GM10847 (cell line): ENCODE data around the gene NPHP4.

Experiments
- POLR2A ChIP-seq: IDR thresholded peaks from 2 replicates; pipeline ENCODE4 v1.6.1; 2011; ENCODE audit not compliant: insufficient read length; ENCODE audit errors: extremely low read depth

NPHP4 gene

DNA sequence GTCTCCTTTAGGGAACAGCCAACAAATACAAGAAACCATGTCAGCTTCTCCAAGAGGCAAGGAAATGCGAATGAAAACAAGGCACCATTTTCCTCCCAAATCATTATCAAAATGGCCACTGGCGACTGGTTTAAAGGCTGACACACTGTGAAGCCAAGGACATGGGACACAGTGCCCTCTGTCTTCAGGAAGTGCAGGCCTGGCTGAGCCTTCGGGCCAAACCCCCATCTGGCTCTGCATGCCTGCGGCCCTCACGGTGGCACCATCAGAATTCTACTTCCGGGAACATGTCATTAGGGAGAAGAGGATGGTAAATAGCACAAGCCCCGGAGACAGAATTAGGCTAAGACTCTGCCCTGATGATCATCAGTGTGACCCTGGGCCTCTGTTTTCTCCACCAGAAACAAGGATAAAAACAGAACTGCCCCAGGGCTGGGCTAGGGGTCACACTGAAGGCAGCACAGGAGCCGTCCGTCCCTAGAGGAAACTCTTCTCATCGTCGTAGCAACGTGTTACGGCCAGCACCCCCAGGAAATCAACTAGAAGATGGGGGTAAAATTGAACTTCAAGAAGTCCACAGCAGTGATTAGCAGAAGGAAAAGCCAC lies 103.5 kb downstream of the NPHP4 start:
- no peak for TF ChIP-seq POLR2A

DNA sequence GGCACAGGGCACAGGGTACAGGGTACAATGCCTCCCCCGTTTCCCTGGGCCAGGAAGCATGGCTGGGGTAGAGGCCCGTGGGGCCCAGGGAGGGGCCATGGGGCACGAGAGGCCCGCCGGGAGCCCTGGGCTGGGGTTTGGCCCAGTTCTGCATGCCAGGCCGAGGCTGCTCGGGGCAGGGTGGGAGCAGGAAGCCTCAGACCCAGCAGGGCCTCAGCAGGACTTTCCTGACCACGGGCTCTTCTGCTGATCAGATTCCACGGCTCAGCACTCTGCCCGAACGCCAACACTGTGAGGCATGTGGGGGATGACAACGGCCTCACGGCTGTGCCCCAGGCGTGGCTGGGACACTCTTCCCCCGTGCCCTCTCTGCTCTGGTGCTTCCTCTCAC lies 104.3 kb downstream of the NPHP4 start:
- no peak for TF ChIP-seq POLR2A

DNA sequence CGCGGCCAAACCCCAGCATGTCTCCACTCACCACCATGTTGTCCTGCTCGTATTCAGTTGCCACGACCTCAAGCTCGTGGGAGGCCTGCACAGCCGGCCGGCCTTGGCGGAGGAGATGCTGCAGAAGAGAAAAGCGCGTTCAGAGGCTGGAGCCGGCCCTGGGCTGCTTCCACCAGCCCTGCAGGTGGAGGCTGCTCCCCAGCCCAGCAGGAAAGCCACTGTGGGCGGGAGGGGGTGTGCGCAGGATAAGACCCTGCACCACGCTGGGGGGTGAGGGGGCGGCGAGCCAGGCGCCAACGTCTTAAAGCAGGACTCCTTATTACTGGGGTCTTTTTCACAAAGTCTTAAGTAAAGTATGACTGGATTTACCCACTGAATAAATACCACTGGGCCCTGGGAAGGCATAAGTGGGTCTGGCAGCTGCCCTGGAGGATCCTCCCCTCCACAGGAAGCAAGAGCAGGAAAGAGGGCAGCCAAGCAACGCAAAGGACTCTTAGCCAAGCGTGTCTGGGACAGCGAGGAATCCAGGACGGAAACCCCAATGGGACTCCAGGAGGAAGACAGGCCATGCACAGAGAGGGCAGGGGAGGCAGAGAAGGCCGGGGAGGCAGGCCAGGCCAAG lies 104.8 kb downstream of the NPHP4 start:
- no peak for TF ChIP-seq POLR2A

DNA sequence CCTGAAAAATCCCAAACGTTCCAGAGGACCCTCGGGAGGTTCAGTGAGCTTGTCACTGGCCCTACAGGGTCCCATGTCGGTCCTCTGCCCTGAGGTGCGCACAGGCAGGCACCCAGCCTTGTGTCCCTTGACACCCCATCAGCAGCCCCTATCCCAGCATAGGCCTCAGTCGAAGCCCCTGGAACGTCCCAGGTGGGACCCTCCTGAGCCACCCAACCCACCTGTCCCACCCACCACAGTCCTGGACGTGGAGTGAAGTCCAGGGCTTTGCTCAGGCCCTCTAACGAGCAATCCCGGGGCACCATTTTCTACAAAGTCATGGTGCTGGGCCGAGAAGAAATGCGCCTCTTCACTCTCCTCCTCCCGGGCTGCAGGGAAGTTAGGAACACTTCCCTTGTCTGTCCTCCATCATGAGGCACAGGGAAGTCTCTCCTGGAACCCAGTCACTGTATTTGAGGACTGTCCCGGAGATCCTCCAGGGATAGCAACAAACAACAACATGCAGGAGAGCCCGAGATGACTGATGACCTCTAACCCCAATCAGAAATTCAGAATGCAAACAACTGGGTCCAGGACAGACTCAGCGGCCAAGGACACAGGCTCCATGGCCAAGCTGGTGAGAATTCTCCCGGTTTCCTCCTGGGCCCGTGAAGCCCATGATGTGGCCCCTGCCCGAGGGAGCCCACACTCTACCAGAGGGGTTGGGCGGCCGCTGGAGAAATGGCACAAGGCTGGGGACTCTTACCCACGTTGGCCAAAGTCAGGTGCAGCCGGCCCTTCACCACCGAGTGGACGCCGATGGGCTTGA lies 105.5 kb downstream of the NPHP4 start:
- no peak for TF ChIP-seq POLR2A

DNA sequence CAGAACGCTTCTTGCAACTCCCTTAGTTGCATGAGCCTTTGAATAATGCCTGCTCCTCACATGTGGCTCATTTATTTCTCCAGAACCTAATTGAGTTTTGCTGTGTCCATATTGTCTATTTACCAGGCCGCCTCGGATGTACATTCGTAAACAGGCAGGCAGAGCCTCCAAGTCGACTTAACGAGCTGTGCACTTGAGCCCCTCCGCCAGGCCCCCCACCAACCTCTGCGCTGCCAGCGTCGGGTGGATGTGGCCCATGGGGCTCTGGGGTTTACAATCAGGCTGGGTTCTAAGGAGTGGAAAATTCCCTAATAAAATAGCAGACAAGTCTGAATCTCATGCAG lies 106.1 kb downstream of the NPHP4 start:
- TF ChIP-seq POLR2A: no peak

DNA sequence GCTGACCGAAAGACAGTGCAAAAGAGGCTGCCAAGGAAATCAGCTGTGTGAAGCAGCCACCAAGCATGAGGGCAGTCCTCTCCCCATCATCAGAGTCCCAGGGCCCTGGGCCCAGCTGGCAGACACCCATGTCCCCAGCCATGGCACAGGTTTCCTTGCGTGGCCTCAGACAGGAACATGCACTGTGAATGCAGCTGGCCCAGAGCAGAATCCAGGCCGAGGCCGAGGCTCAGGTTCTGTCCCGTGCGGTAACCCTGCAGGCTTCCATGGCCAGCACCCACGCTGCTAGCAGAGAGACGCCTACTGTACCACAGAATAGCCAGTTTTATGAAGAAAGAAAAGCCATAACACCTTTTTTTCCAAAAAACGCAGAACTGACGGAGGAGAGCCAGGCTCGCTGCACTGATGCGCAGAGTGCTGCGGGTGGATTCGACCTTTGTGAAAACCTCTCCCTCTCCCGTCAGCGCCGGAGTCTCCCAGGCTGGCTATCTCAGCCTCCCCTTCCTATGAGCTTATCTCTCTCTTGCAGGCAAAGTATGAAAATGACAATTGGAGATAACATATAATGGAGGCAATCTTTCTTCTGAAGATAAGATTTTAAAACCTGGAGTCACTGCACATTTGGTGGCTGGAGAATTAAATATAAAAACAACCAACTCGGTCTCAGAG lies 106.6 kb downstream of the NPHP4 start:
- TF ChIP-seq POLR2A: no peak

DNA sequence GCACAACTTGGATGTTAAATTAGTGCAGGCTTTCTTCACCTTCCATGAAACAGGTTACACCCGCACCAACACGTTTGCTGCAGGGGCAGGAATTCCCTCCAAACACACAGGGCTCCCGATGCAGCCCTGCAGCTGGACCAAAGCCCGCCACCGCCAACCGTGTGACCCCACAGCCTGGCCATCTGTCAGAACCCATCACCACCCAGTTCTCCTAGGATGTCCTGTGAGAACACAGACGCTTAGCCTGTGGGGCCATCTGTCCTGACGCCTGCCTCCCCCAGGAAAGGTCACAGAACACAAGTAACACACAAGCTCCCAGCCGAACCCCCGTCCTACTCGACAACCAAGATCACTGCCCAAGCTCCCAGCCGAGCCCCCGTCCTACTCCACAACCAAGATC lies 108.1 kb downstream of the NPHP4 start:
- TF ChIP-seq POLR2A: no peak

DNA sequence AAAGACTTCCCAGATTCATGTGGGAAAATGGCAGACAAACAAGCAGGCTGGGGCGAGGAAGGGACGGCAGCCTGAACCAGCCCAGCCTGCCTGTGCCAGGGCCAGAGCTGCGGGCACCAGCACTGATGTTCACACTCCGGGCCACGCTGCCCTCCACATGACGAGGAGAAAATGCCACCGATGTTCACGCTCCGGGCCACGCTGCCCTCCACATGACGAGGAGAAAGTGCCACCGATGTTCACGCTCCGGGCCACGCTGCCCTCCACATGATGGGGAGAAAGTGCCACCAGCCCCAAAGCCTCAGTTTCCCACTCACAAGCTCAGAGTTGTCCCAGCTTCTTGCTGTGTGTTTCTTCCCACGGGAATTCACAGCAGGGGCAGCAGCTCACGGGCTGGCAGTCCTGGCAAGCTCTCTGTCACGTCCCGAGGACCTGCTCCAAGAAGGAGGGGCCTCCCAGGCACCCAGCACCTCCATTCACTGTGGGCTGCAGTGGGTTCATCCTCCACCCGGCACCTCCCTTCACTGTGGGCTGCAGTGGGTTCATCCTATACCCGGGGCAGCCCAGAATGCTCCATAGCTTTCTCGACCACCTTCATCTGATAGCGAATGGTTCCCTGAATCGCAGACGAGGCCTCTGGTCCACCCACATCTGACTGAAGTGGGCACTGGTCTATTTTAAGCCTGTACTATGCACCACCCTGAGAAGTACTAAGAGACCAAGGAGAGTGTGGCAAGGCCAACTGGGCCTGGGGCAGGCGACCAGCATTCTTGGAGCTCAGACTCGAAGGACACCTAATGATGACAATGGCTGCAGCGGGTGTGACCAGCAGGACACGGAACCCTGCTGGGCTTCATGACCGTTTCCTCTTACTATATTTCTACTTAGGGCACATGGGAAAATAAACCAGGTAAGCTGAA lies 108.8 kb downstream of the NPHP4 start:
- TF ChIP-seq POLR2A: no peak

DNA sequence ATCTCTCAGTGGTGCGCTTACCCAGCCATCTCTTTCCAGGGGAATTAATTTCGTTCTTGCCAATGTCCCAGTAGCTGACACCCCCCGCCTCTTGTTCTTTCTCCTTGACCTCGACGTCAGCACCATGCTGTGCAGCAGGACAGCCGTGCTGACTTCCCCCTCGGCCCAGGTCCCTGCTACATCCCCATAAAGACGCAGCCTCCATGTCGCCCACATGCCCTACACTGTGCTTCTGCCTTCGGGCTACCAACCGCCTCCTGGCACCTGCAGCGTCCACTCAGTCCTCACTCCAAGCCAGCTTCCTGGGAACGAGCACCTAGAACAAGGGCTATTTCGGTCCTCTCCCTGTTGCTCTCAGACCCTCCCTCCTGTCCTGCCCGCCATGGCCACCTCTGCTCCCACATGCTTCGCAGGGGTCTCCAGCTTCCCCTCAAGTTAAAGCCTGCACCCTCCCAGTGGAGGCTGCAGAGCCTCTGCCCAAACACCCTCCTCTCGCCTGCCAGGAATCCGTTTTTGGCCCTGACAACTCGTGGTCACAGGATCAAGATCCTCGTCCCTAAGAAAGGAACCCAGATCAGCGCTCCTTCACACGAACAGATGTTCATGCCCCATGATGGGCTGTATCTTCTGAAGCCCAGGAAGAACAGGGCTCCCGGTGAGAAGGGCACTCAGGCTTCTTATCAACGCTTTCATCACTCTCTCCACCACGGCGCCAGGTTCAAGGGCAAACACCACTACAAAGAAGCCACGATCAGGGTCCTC lies 109.7 kb downstream of the NPHP4 start:
- no peak for TF ChIP-seq POLR2A

DNA sequence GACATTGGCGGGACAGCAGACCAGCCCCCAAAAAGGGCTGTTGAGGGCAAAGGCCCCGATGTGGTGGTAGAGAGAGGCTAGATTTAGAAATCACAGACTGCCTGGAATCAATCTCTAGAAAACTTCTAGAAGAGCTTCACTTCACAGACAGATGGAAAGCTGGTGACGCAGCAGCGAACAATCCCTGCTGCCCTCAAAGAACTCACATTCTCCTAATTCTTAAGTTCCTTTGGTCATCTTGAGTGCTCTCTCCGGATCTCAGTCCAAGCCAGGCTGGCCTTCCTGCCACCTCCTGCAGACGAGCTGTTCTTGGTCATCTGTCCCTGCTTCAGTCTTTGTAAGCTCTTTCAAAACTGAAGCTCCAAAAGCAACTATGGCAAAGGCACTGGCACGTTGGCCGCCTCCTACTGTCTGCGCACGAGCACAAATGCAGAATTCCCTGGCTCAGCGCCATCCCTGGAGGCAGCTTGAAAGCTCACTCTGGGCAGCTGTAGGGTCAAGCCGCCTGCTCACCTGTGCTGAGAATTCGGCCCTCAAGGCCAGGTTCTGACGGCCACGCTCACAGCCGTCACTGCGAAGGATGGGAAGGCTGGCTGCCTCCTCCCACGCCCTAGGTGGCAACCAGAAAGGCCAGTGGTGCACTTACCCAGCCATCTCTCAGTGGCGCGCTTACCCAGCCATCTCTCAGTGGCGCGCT lies 110.6 kb downstream of the NPHP4 start:
- no peak for TF ChIP-seq POLR2A

DNA sequence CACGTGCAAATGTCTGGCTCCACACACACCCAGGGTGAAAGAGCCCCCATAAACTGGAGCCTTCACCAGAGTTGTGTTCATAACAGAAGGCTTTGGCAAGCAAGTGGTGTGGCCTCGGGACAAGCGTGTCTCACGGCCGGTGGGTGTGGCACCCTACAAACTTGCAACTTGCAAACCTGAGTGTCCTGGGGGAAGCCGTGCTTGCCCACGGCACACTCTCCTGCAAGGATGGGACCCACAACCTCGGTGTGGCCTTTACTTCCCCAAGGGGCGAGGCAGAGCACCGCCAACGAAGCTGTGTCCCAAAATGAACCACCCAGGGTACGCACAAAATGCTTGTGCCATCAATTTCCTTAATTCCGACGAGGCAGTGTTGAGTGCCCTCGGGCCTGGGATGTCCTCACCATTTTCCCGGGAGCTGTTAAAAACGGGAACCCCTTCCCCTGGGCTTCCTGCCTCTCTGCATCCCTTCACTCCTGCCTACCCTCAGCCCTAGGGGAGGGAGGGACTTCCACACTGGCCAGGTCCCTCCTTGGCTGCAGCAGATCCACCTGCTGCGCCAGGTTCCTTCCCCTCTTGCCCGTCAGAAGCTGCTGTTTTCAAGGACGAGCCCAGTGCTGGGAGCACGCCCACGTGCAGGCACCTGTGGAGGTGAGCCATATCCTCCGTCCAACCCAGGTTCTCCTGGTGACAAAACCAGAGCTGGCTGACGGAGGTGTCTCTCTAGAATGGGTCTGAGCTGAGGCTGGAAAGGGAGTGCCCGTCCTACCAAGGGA lies 111.4 kb downstream of the NPHP4 start:
- no peak for TF ChIP-seq POLR2A

DNA sequence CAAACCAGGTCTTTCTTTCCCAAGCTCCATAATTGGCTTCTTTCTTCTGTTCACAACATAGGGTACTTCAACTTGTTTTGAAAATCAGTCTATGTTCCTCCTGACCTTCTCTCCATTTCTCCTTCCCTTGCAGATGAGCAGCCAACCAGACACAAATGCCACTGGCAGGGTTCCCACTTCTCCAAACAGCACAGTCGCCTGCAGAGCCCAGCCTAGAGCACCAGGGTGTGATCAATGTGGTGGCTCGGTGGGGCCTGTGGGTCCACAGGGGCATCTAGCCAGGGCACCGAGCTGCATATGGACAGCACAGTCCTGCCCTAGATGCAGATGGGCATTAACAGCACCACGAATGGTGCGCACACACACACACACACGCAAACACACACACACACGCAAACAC lies 112.8 kb downstream of the NPHP4 start:
- no peak for TF ChIP-seq POLR2A

DNA sequence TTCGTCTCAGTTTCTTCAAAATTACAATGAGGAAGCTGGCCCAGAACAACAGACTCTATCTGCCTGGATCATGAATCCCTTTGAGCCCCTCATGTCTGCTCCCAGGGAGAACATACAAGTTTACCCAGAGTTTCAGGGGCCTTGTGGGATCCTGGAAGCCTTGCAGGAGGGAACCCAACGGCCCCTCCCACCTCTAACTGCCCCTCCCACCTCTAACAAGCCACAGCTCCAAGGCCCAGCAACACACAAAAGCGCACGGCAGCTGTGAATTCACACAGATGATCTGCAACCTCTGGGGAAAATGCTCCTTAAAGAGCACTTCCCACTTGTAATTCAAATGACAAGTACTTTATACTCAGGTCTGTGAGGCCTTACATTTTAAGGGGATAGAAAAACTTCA lies 113.3 kb downstream of the NPHP4 start:
- TF ChIP-seq POLR2A: no peak
